GM12878 (cell line): ENCODE data around the gene MYPN. TPM values are rescaled to one million over a fixed set of nuclear protein-coding genes. Genes with fewer than 3 reads are reported as not detected.

Experiments
- EP300 ChIP-seq, 2 experiments: fragments of 150-350 bp in 1 of 2; IDR thresholded peaks; 2 replicates each; pipeline ENCODE4 v1.6.1; 2011 to 2012; ENCODE audit warnings: low read depth in 2 of 2, low read length in 2 of 2, borderline replicate concordance in 1 of 2, improper control_type of control experiment in 1 of 2, inconsistent platforms in 1 of 2; ENCODE audit not compliant: control insufficient read depth in 1 of 2
- GABPA ChIP-seq: IDR thresholded peaks from 2 replicates; pipeline ENCODE4 v1.6.1; 2014; ENCODE audit warnings: antibody characterized with exemption, low read depth, mild to moderate bottlenecking, inconsistent platforms
- GATAD2B ChIP-seq: fragments of 450-650 bp; conservative IDR thresholded peaks from 2 replicates; pipeline ENCODE4 v1.6.1; 2017; ENCODE audit warnings: low read depth, mild to moderate bottlenecking, moderate library complexity
- HDAC6 ChIP-seq: fragments of 200-600 bp; sonication (generic); IDR thresholded peaks from one replicate; pipeline ENCODE4 v1.8.0; 2017; ENCODE audit warnings: antibody characterized with exemption; ENCODE audit not compliant: unreplicated experiment
- ZNF217 ChIP-seq: fragments of 450-650 bp; IDR thresholded peaks from 2 replicates; pipeline ENCODE4 v1.6.1; 2017; ENCODE audit warnings: antibody characterized with exemption, mild to moderate bottlenecking
- polyA plus RNA-seq, 11 experiments: library from polyadenylated mRNA; depleted of rRNA in 4 of 11; unstranded in 6 of 11; stranded (reverse) in 5 of 11; fragments of >200 nt; fragmentation: Nextera tagmentation in 4 of 11; fragmentation: Illumina TruSeq in 1 of 11; extraction: Ambion mirVana in 4 of 11; extraction: Trizol in 1 of 11; gene quantifications; 1 replicate in 1 of 11; 2 replicates in 10 of 11; pipeline versions ENCODE4 v1.2.1 to v1.2.3, GENCODE V29; 2011 to 2016; ENCODE audit warnings: inconsistent platforms in 2 of 11, missing spikeins in 2 of 11, low read depth in 1 of 11
- total RNA-seq, 4 experiments: library from RNA; depleted of rRNA in 3 of 4; stranded (reverse); fragments of >200 nt in 3 of 4; fragmentation: Illumina TruSeq in 1 of 4; extraction: Trizol in 1 of 4; gene quantifications; 2 replicates each; pipeline versions ENCODE4 v1.2.1 to v1.2.3, GENCODE V29; 2013 to 2021
- TF ChIP-seq, protein P1 (sequence below): fragments of 450-650 bp; IDR thresholded peaks from 2 replicates; pipeline ENCODE4 v1.6.1; 2017; ENCODE audit warnings: mild to moderate bottlenecking, moderate library complexity
- TF ChIP-seq, protein P2 (sequence below): IDR thresholded peaks from 2 replicates; pipeline ENCODE4 v1.6.1; 2012; ENCODE audit warnings: mild to moderate bottlenecking, low read depth, low read length

The MYPN gene
- total and polyA plus RNA-seq, 10 of the 15 experiments (the other 5 are each of a cell fraction or from before 2014, with no cell fraction given) = 0.01 to 0.02 TPM; not detected in 8

DNA sequence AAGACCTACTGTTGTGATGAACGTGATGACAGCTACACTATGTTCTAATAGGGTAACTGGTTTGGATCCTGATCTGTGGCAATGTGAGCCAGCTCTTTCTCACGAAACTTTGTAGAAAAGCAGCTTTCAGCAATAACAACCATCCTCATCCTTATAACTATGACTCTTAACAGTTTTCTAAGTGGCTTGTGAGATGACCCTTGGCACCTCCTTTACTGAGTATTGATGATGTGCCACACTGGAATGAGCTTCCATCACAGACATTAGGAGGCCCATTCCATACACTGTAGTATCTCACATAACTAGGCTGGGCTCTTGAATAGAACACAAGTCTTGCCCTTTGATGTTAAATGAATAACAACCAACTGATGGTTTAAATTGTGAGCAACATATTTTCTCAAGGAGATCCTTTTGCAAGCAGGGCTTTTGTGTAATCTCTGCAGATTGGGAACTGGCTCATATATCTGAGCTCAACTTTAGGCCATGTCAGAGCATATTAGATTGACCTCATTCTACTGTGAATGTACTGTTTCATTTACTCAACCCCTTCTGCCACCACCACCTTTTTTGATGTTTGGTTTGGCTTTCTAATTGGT, 46.4 kb downstream of the MYPN start (continued):
- TF ChIP-seq, protein P1, sequence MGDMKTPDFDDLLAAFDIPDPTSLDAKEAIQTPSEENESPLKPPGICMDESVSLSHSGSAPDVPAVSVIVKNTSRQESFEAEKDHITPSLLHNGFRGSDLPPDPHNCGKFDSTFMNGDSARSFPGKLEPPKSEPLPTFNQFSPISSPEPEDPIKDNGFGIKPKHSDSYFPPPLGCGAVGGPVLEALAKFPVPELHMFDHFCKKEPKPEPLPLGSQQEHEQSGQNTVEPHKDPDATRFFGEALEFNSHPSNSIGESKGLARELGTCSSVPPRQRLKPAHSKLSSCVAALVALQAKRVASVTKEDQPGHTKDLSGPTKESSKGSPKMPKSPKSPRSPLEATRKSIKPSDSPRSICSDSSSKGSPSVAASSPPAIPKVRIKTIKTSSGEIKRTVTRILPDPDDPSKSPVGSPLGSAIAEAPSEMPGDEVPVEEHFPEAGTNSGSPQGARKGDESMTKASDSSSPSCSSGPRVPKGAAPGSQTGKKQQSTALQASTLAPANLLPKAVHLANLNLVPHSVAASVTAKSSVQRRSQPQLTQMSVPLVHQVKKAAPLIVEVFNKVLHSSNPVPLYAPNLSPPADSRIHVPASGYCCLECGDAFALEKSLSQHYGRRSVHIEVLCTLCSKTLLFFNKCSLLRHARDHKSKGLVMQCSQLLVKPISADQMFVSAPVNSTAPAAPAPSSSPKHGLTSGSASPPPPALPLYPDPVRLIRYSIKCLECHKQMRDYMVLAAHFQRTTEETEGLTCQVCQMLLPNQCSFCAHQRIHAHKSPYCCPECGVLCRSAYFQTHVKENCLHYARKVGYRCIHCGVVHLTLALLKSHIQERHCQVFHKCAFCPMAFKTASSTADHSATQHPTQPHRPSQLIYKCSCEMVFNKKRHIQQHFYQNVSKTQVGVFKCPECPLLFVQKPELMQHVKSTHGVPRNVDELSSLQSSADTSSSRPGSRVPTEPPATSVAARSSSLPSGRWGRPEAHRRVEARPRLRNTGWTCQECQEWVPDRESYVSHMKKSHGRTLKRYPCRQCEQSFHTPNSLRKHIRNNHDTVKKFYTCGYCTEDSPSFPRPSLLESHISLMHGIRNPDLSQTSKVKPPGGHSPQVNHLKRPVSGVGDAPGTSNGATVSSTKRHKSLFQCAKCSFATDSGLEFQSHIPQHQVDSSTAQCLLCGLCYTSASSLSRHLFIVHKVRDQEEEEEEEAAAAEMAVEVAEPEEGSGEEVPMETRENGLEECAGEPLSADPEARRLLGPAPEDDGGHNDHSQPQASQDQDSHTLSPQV = no peak
- TF ChIP-seq GATAD2B = no peak
- TF ChIP-seq GABPA = no peak
- no peak for TF ChIP-seq HDAC6
- no peak for TF ChIP-seq ZNF217
- TF ChIP-seq, protein P2, sequence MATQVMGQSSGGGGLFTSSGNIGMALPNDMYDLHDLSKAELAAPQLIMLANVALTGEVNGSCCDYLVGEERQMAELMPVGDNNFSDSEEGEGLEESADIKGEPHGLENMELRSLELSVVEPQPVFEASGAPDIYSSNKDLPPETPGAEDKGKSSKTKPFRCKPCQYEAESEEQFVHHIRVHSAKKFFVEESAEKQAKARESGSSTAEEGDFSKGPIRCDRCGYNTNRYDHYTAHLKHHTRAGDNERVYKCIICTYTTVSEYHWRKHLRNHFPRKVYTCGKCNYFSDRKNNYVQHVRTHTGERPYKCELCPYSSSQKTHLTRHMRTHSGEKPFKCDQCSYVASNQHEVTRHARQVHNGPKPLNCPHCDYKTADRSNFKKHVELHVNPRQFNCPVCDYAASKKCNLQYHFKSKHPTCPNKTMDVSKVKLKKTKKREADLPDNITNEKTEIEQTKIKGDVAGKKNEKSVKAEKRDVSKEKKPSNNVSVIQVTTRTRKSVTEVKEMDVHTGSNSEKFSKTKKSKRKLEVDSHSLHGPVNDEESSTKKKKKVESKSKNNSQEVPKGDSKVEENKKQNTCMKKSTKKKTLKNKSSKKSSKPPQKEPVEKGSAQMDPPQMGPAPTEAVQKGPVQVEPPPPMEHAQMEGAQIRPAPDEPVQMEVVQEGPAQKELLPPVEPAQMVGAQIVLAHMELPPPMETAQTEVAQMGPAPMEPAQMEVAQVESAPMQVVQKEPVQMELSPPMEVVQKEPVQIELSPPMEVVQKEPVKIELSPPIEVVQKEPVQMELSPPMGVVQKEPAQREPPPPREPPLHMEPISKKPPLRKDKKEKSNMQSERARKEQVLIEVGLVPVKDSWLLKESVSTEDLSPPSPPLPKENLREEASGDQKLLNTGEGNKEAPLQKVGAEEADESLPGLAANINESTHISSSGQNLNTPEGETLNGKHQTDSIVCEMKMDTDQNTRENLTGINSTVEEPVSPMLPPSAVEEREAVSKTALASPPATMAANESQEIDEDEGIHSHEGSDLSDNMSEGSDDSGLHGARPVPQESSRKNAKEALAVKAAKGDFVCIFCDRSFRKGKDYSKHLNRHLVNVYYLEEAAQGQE = no peak
- no peak for TF ChIP-seq EP300 (IDR thresholded peaks at IDR 0.05; ENCODE audit: borderline replicate concordance in 1 of 2, control insufficient read depth in 1 of 2, low read depth in 2 of 2, low read length in 2 of 2)
